Stimulated activated CD4-positive, alpha-beta T cell treated with anti-CD3 and anti-CD28 coated beads, Interleukin-4, amount 100 ng/mL, for 1 hour (primary cell): ENCODE measurements around the gene CMPK2.
"Not testable (repeated sequence)": the region's sequence is repeated elsewhere in the genome, so short reads cannot be mapped to it uniquely, and the experiment has no call there.

ENCODE experiments used
- DNase-seq: peaks from one replicate; pipeline ENCODE4 v3.0.0-alpha.2; 2020

CMPK2 gene, protein sequence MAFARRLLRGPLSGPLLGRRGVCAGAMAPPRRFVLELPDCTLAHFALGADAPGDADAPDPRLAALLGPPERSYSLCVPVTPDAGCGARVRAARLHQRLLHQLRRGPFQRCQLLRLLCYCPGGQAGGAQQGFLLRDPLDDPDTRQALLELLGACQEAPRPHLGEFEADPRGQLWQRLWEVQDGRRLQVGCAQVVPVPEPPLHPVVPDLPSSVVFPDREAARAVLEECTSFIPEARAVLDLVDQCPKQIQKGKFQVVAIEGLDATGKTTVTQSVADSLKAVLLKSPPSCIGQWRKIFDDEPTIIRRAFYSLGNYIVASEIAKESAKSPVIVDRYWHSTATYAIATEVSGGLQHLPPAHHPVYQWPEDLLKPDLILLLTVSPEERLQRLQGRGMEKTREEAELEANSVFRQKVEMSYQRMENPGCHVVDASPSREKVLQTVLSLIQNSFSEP

DNA sequence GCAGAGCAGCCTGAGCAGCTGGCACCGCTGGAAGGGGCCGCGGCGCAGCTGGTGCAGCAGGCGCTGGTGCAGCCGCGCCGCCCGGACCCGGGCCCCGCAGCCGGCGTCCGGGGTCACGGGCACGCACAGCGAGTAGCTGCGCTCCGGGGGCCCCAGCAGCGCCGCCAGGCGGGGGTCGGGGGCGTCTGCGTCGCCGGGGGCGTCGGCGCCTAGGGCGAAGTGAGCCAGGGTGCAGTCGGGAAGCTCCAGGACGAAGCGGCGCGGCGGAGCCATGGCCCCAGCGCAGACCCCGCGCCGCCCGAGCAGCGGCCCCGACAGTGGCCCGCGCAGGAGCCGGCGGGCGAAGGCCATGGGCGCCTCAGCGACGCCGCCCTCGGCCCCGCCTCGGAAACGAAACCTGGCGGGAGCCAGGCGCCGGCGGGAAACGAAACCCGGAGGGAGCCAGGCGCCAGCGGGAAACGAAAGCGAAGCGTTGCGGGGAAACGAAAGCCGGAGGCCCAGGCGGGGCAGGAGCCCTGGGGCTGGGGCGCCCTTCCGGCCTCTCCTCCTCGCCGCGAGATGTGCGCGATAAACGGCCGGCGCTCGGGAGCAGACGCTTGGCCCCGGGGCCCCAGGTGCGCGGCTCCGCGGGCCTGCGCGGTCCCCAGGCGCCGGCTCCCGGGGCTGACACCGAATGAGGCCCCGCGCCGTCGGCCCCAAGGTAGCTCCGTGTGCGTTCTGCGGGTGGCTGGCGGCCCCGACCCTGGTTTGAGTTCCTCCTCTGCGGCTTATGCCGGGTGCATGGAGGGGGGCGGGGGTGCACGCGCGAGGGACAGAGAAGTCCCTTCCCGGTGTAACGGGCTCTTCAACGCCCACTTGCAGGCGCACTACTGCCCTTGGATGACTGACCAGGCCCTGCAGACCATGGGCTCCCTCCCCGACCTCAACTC is at the start of gene CMPK2:
Gene CMPK2, minus strand, starts transcription at position 562 of the 929 bp plus-strand sequence. Its CDS starts 211 bp downstream, at position 351.
- peak; percentile 77 for DNase-seq

DNA sequence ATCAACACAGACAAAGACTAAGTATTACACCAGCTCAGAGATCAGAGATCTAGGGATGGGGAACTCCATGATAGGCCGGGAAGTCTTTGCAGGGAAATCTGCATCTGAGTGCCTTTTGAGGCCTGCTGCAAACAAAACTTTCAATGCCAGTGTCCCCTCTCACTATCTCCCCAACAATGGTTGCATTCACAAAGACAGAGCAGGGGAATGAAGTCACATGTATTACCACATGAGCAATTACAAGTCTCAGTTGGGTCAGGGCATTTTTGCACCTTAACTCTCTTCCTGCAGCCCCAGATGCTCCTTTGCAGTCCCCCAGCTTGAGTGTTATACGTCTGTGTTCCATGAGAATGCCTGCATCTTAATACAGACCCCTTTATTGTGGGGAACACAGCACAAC is 49.7 kb upstream of the CMPK2 start:
- no peak for DNase-seq

DNA sequence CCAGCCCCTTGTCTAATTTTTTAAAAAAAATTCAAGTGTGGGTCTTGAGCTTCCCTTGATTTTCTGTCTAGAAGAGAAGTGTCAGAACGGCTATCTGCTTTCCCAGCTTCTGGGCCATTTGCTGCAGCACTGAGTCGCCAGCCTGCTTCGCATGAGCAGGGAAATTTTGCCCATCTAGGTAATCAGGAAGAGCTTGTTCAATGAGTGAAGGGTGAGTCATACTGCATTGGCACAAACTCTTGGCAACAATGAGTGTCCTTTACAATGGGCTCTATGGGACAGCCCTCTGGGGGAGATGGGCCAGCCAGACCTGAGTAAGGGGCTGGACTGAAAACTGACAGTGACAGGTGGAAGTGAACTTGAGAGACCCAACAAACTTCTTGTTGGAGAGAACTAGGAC is 49.1 kb upstream of the CMPK2 start:
- peak; percentile 32 for DNase-seq

DNA sequence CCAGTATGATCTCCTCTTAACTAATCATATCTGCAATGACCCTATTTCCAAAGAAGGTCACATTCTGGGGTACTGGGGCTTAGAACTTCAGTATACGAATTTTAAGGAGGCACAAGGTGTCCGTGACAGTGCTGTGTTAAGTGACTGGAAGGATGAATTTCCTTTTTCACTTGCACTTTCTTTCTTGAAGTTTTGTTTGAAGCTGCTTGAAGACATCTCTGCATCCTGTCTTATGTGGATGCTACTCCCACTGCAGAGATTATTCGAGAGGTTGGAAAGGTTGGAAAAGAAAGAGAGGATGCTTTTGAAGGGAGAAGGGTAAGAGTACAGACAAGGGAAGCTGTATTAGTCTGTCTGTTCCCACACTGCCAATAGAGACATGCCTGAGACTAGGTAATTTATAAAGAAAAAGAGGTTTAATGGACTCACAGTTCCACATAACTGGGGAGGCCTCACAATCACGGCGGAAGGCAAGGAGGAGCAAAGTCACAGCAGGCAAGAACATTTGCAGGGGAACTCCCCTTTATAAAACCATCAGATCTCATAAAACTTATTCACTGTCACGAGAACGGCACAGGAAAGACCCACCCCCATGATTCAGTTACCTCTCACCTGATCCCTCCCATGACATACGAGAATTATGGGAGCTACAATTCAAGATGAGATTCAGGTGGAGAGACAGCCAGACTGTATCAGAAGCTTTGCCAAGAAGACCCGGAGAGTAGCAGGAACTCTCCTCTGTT is 47.9 kb upstream of the CMPK2 start:
- peak; percentile 60 for DNase-seq

DNA sequence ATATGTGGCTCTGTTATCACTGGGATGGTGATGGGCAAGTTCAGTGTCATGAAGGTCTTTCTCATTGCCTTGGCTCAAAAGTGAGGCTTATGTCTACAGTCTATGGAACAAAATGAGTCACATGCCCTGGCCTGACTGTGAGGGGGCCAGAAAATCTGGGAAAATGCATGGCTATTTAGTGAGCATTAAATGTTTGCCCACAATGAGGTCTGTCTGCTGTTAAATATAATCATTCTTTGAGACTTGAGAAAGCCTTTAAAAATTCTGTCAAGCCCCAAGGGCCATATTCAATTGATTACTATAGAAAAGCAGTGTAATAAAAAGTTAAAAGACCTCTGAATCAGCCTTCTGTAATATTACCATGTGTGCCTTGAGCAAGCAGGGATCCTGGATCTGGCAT is 46.0 kb upstream of the CMPK2 start:
- DNase-seq = no peak

DNA sequence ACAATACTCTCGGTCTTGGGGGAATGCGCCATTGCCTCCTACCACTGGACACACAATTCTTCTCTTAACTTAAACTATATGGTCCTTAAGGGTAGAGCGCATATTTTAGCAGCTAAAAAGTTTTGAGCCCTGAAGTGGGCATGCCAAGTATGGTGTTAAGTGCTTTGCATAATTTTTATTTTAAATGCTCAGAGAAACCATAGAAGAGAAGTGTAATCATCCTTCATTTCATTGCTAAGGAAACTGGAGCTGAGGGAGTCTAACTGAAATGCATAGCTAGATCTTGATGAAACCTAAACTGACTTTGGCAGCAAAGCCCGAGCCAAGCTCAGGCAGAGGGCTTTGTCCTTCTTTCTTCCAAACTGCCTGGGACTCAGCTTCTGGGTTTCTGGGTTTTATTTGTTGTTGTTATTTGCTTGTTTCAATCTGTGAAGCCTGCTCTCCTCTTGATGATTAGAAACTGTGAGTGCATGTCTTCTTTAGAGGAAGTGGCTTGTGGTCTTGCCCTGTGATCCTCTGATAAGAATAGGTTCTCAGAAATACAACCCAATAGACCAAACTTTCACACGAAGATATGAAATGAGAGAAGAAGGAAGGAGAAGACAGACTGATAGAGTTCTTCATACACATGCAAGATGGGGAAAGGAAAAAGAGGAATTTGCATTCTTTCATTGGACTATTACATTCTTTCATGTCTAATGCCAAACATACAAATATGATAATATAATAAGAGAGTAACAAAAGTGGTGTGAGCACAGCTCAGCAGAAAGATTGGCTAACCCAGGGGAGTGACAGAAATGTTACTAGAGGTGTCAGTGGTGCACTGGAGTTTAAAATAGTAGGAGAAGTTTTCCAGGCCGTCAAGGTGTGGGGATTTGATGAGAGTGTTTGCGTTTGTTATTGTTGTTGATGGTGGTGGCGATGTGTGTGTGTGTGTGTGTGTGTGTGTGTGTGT is 44.0 kb upstream of the CMPK2 start:
- DNase-seq = no peak

DNA sequence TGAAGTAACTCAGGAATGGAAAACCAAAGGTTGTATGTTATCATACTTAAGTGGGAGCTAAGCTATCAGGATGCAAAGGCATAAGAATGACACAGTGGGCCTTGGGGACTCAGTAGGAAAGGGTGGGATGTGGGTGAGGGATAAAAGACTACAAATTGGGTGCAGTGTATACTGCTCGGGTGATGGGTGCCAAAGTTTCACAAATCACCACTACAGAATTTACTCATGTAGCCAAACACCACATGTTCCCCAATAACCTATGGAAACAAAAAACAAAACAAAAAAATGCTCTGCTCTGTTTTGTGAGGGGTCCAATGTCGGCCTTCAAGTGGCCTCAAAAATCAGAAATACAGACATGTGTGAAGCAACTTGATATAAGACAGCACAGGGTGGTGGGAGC is 42.6 kb upstream of the CMPK2 start:
- DNase-seq = no peak

DNA sequence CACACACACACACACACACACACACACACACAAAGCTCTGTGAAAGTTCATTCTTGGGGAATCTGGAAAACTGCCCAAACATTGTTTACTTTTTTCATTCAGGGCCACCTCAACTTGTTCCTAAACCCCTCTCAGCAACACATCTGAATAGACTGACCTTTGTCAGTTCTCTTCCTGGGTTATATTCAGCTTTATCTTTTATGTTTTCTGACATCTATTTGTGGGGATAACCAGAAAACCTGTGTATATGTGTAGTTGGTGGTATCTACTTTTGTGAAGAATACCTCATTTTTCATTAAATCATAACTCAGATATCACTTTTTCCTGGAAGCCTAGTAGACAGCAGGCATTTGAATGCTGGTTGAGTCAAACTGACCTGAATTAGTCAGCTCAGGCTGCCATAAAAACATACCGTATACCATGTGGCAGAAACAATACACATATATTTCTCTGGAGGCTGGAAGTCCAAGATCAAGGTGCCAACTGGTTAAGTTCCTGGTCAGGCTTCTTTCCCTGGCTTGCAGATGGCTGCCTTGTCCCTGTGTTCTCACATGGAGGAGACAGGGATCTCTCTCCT is 40.5 kb upstream of the CMPK2 start:
- no peak for DNase-seq

DNA sequence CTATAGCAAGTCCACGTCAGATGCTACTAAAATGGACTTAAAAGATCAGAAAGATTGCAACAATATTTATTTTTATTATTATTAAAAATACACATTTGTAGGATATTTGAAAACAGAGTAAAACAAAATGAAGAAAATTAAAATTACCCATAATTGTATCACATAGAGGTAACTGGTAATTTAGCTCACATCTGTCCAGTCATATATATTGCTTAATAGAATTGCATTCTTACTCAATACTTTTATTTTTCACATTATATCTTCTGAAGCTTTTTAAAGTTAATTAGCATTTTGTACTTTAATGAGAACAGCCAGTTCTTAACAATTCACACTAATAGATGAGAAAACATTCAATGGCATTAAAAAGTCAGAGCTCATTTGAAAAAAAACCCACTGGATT is 40.0 kb upstream of the CMPK2 start:
- DNase-seq = no peak

DNA sequence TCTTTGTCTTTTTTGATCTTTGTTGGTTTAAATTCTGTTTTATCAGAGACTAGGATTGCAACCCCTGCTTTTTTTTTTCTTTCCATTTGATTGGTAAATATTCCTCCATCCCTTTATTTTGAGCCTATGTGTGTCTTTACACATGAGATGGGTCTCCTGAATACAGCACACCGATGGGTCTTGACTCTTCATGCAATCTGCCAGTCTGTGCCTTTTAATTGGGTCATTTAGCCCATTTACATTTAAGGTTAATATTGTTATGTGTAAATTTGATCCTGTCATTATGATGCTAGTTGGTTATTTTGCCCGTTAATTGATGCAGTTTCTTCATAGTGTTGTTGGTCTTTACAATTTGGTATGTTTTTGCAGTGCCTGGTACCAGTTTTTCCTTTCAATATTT is 36.9 kb upstream of the CMPK2 start:
- DNase-seq = not testable (repeated sequence)

DNA sequence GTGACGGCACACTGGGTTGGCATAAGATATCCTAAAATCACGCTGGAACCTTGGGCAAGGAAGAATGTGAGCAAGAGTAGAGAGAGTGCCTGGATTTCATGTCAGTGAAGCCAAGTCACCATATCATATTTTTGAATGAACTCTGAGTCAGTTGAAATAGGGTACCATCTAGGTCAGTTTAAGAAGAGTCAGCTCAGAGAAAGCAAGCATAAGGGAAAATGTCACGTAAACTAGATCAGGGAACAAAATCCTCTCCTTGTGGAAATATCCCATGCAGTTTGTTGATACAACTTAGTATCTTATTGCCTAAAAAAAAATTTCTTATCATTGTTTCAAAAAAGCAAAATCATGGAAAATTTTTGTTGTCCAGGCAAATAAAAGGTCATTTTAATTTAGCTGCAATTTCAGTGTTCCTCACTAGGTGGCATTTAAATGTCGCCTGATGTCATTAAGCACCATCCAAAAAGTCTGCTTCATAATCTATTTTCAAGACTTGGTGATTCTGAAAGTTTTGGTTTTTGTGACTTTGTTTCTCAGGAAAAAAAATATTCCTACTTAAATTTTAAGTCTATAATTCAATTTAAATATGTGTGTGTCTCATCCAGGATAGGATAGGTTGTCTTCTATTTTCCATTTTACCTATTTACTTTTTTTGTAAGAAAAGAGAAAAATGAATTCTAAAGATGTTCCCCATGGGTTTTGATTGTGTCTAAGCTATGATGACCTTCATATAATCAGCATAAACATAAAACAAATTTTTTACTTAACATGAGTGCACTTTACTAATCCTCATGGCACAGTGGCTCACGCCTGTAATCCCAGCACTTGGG is 31.4 kb upstream of the CMPK2 start:
- DNase-seq = no peak

DNA sequence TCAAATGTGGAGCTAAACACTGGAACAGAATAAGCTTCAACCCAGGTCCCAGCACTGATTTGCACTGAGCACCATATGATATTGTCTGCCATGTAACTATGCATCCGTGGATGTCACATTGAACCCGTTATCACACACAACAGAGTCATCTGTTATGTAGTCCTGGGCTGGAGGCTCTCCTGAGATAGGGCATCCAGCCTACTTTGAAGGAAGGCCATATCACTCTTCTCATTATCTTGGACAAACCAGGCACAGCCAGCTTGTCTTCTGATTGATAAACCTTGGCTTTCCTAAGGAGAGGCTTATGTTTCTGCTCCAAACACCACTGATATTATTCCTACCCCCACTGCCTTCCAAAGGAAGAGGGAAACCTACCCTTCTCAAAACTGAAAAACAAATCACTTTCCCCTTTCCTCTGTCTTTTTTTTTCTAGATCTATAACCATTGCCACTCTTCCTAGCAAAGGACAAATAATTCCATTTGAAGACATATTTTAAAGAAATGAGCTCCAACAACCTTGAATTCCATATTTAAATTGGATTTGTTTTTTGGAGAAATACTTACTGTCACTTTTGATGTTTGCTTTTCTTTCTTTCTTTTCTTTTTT is 28.3 kb upstream of the CMPK2 start:
- DNase-seq = no peak

DNA sequence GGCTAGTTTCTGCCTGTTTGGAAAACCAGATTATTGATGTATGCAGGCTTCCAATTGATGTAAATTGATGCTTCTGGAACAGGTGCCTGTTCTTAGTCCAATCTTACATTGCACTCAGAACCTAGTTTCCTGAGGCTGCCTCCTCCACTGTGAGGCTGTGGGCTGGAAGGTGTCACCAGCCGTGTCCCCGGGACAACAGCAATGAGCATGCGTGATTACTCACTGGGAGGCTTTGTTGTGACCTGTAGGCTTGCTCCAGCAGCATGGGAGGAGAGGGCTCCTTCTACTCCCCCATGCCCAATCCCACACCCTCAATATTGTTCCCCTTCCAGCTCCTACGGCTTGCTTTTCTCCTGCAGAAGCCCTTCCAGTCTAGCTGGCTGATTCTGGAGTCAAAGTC is 23.0 kb upstream of the CMPK2 start:
- no peak for DNase-seq

DNA sequence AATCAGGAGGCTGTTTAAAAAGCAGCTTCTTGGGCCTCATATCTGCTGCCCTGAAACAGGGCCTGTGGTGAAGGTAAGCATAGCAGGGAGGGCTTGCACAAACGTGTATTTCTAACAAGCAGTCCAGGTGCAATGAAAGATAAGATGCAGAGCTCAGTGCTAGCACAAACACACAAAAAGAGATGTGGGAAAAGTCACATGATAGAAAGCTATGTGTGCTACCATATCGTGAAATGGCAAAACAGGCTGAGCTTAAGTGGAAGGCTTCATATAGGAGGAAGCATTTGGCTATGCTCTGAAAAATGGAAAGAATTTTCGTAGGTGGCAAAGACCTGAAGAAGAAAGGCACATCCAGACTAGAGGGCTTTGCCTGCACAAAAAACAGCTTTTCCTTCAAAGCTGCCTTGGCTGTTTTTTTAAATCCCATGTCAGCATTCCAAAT is 22.1 kb upstream of the CMPK2 start:
- no peak for DNase-seq

DNA sequence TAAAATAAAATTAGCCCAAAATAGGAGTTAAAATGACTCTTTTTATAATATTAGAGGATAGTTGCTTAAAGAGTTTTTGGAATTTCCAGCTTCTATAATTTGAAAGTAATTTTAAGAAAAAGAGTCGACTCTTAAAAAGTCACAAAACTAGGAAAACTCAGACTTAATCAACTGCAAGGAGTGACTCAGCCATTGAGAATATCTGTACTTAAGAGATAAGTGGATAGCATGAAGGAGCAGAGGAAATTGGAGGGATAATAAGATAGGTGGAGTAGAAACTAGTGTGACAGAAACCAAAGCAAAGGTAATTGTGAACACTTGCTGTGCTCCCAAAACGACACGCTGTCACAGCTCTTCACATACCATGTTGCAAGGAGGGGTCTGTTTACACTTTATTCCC is 20.3 kb upstream of the CMPK2 start:
- no peak for DNase-seq

DNA sequence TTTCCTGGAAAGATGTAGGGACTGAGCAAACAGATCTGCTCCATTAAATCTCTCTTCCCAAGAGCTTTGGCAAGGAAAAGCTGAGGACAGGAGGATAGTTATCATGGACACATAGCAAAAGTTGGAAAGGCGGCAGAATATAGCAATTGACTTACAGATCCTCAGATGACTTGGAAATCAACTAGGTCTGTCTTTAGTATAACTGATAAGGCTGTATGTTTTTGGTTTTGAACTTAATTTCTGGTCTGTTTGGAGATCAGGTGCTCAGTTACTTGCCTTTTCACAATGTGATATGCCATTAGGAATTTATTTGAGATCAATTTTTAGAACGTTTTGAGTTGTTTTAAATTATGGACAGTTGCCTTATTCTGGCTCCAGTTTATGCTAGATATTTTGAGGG is 19.8 kb upstream of the CMPK2 start:
- DNase-seq = no peak

DNA sequence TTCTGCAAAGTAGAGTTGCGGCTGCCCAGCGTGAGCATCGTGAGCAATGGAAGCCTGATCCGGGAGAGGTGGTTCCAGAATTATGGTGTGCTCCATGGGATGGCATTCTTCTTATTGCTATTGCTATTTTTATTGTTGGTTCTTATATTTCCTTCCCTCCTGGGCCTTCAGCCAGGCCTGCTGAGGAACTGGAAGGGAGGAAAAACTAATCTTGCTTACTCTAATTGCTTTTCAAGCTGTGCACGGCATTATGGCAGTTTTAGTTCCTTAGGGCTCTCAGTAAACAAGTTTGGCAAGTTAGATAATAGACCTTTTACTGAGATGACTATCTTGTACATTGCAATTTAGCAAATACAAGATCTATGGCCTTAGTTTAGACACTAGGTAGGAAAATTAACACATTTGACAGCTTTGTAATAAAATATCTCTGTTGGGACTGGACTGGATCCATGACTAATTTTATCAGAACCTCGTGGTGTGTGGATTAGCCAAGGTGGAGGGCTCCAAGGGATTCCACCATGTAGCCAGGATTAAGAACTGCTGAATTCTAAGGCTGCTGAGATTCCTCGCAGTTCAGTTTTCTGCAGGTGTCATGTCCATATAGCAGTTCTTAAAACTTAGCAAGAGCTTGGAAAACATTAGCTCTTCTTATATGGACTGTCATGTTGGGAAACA is 17.9 kb upstream of the CMPK2 start:
- DNase-seq = no peak

DNA sequence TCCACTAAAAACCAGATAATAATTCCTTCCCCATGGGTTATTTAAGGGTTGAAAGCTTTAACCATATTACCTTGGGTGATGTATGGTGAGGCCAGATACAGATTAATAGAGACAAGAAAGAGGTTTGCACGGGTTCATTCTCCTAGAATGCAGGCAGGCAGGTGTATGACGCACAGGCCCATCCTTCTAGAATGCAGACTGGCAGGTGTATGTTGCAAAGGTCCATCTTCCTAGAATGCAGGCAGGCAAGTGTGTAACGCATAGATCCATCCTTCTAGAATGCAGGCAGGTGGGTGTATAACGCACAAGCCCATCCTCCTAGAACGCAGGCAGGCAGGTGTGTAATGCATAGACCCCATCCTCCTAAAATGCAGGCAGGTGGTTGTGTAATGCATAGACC is 15.8 kb upstream of the CMPK2 start:
- no peak for DNase-seq

DNA sequence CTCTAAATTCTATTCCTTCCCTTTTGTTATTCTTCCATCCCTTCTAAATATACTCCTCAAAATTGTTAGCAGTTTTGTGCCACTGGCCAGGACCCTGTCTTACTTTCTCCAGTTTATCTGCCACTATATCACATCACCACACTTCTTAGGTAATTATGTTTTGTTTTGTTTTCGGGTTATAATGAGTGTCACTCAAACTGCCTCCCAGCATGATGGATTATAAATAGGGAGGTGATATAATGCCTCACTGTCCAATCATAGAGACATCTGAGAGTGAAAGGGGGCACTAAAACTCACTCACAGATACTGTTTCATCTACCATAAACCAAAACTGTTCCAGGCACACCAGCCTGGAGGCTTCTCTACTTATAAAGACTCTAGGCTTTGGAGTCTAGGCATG is 15.3 kb upstream of the CMPK2 start:
- DNase-seq = no peak
